EL (cell line): ENCODE data around the gene DCAF12L1.

Source experiments
- DNase-seq: peaks from one replicate; pipeline ENCODE4 v3.0.0-alpha.2; 2016

Gene DCAF12L1

GRCh38 chrX:126552313-126553022 lies at the start of gene DCAF12L1:
DCAF12L1 (minus strand) TSS chrX:126552814; CDS start chrX:126552608, 206 bp downstream.
- no peak for DNase-seq

DNA sequence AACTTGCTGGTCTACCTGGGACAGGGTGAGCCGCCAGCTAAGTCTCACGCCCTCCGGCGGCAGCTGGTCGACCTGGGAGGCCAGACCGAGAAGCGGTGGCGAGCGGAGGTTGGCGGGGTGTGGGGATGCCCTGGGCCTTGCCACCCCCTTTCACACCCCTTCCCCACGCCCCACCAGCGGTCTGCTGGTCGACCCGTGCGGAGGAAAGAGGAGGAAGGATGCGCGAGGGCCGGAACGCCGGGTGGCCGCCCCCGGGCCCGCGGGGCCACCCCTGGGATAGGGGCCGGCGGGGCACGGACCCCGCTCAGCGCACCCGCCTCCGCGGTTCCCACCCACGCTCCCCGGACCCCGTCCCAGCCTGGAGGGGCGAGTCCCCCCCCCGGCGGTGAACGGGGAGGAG lies 28.3 kb upstream of the DCAF12L1 start:
- DNase-seq, result no peak

DNA sequence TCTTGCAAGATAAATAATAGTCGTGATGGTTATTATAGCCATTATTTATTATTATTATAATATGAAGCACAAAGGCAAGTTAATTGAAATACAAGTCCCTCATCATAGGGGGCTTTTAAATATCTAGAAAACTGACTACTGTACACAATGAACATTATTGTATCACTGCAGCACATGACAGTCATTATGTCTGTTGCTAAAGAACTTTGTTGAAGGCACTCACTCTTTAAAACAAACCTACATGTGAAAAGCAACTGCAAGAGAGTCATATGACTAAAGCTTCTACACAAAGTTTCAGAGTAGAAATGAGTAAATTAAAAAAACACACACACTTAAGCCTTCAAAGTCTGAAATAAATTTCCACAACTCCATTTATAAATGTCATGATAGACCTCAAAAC lies 23.3 kb upstream of the DCAF12L1 start:
- DNase-seq, result no peak

DNA sequence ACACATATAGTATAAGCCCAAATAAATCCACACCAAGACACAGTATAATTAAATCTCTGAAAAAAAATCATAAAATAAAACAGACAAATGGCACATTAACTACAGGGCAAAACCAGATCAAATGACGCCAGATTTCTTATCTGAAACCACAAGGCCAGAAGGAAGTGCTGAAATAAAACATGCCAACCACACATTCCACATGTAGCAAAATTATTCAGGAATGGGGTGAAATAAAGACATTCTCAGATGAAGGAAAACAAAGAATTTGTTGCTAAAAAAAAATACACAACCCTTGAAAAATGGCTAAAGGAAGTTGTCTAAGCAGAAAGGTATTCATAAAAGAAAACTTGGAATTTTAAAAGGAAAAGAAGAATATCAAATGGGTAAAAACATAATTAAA lies 4.5 kb upstream of the DCAF12L1 start:
- no peak for DNase-seq

- no peak for DNase-seq
These were observed 795 bp downstream of the DCAF12L1 start for GRCh38 chrX:126551725-126552312.

GRCh38 chrX:126551306-126551705 lies 1.3 kb downstream of the DCAF12L1 start:
- no peak for DNase-seq

GRCh38 chrX:126550816-126551215 lies 1.8 kb downstream of the DCAF12L1 start:
- no peak for DNase-seq

DNA sequence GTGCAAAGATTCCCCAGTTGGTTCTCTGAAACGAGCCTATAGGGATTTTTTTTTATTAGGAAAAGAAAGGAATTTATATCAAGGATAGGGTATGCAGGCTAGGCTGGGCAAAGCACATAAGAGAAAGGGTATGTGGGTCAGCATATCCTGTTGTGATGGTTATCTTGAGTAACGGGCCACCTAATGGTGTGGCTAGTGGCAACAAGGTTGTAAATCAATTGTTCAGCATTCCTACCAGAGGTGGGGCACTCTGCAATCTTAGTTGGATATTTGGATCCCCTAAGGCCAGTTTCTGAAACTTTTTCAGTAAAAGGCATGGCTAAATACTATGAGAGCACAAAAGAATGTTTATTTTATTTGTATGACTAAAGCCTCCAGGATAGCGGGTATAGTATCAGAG lies 42.7 kb downstream of the DCAF12L1 start:
- no peak for DNase-seq
